ENCODE data around the gene IMMP2L.

The IMMP2L gene

DNA sequence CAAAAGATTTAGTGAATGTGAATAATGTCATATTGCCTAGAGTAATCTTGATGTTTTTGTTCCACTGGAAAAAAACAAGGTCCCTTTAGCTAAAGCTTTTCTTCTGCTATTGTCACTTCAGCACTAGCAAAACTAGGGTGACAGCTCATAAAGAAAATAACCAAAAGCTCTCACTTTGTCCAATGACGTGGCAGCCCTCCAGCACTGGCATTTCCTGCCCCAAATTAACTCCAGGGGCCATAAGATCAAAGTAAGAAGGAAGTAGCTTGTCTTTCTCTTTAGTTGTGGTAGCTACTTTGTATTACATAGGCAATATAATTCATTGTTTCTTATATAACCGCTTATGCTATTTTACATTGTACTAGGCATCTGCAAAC lies 424.1 kb downstream of the IMMP2L start:
- peak; percentile 88 for DNase-seq

DNA sequence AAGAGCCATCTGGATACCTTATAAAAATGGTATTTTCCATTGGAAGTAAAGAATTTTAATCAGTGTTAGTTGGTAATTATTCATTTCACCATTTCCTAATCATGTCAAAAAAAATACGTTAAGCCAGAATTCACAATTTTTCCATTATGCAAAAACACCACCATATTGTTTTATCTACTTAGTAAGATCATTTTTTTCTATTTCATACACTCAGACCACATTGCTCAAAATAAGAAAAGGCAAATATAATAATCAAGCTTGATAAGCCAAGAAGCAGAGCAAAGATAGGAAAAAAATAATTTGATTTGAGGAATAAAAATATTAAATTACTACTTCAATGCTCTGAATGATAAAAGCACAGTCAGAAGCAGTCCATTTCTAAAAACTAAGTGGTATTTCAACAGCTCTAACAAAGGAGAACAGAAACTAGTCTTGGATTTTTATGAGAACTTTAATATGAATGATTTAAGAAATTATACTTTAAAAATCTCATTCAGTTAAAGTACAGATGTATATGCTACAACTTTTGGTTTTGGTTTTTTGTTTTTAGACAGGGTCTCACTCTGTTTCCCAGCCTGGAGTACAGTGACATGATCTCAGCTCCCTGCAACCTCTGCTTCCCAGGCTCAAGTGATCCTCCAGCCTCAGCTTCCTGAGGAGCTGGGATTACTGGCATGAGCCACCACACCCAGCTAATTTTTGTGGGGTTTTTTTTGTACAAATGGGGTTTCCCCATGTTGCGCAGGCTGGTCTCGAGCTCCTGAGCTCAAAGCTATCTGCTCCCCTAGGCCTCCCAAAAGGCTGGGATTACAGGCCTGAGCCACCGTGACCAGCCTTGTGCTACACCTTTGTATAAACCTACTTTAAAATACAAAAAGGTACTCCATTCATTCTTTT lies 424.7 kb downstream of the IMMP2L start:
- peak; percentile 61 for DNase-seq

DNA sequence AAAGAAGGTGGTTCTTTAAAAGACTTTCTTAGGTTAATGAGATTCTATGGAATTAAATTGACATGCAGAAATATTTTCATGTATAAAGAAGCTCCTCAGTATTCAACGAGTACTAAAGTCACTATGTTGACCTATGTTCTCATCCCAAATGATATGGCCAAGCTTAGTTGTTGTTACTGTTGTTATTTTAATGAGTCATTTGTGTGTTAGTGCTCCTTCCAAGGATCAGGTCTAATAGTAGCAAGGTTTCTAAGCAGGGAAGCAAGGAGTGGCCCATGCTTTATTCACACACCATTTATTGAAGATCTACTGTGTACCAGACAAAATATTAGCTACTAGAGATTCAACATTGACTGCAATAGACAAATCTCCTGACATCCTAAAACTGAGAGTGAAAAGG lies 429.5 kb downstream of the IMMP2L start:
- DNase-seq, result no peak

DNA sequence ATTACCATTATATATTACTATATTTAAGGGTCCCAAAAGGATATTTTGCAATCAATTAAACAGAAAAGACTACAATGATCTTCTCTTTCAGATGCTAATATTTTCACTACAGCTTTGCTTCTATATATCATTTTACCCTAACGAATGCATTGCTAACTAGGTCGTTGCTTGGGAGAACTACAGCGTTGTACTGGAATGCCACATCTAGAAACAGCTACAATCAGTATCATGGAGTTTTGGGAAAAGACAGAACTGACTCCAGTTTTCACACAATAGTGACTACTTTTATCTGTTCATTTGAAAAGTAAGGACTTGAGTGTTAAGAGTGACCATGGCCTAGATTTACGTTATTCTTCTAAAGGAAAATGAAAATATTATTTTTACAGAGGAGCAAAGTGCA lies 432.9 kb downstream of the IMMP2L start:
- no peak for DNase-seq

DNA sequence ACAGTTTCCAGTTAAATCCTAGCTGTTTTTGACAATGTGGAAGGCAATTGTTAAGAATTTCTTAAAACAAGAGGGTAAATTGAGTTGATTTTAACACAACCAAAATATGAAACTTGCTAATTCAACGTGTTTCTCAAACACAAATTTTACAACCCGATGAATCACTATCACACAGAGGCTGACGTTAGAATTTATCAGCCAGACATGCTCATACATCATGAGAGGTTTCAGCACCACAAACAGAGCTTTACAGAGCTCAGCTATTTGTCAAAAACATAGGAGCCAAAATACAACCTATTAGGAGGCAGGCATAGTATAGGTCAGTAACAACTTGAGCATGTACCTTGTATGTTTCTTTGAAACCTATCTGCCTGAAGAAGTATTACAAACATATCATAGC lies 435.3 kb downstream of the IMMP2L start:
- no peak for DNase-seq

DNA sequence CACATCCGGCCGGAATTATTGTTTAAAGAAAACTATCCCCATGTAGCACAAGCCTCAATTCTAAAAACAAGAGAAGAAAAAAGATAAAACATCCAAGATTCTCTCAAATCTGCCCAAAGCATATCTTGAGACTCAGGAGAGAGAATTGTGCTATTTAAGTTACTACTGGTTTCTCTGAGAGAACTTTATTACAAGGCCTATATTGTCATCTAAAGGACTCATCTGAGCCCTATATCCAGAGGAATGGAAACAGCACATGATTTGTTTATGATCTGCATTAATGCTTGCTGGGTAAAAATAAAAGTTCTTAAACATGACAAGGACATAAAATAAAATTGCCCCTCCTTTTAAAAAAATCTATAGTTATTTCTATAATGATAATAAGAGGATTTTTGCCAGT lies 446.3 kb downstream of the IMMP2L start:
- no peak for DNase-seq

DNA sequence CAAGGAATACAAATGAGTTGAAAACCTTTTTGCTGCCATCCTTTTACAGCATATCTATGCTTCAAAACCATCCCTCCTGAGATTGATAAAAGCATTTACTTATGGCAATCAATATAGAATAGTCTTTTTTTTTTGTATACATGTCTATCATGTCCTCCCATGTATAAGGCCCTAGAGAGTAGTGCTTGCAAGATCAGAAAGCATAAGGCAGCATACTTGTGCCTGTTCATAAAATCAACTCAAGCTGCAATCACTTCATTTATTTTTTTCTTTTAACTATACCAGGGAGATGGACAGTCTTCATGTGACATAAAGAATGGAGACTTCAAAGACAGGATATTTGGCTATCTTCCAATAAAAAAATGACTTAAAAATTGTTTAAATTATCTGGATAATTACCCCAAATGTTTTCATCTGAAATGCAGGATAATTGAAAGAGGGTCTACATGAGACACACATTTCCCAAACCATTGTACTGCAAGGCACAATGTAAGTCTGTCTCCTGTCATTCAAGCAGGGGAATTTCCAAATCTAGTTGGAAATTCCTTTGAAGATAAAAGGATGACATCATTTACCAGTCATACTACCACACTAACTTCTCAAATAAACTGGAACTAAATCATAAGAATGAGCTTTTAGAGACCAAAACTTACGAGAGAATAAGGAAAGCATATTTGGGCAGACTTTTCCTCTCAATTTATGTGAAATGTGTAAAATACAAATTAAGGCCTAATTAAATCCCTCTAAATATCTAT lies 448.9 kb downstream of the IMMP2L start:
- DNase-seq, result no peak

DNA sequence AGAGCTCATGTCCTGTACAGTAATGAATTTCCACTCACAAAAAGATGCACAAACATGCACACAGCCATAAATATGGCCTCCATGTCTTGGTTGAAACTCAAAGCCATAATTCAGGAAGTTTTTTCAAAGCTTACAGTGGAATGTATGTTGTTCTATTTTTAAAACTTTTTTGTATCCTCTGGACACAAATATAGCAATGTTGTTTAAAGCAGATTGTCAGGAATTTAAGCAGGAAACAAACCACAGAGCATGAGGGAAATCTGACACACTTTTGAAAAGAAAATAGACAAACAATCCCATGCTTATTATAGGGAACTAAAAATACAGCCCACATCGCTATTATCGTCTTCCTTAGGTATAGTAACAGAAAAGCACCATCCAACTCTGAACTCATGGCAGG lies 449.9 kb downstream of the IMMP2L start:
- no peak for DNase-seq

DNA sequence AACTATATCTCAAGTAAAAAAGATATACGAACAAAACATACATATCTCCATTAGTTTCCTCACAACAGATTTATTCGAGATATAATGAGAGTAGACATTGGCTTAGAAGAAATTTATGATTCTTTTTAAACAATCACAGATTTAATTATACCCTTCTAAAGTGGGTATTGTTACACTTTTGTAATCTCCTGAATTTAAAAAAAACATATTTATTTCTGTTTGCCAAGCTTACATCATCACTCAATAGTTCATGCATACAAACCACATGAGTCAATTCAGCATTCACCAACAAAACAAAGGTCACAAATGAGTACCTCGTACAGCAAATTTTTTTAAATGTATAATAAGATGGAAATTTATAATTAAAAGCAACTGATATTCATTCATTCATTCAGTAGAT lies 453.8 kb downstream of the IMMP2L start:
- no peak for DNase-seq

DNA sequence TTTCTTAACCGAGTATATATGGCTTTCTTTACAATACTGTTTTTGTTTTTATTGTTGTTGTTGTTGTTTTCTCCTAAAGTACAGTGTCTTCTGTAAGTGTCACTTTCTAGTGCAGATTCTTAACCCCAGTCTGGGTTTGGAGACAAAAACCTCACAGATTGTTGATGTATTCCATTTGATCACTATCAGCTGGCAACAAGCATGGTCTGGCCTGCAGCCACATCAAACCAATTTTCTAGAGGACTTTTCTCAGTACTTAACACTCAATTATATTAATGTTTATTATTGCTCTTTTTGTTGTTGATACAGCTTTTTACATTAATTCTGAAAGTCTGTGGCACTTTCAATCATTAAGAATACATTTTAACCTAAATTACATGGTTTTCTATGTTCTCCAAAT lies 454.3 kb downstream of the IMMP2L start:
- DNase-seq, result no peak

DNA sequence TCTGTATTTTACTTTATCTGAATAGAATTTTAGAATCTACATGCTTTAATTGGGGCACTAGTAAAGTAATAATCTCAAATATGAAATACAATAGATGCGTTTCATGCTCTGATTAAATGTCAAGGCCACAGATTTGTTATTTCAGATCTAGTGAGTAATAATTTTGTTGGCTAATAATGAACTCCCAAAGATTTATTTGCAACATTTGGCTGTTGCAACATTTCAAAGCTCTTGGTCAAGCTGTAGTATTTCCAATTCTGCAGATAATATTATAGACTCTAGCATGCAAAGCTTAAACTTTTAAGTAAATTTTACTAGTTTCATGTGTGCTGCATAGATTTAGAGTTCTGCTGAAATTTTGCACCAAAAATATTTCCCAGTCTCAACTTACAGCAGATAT lies 454.7 kb downstream of the IMMP2L start:
- DNase-seq, result no peak

DNA sequence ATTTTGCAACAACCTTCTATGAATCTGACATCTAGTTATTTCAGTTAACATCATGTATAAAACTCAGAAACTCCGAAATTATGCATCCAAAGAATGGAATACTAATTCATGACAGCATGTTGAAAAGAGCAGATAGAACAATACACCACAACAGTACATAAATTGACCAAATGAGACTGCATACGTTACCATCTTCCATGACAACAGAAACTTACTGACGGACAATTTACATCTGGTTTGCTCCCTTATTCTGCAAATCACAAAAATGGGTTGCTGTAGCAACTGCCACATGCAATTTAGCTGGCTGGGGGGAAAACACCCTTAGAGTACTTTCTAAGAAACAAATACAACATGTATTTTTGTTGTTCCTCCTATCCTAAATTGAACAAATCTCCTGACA lies 457.0 kb downstream of the IMMP2L start:
- no peak for DNase-seq

DNA sequence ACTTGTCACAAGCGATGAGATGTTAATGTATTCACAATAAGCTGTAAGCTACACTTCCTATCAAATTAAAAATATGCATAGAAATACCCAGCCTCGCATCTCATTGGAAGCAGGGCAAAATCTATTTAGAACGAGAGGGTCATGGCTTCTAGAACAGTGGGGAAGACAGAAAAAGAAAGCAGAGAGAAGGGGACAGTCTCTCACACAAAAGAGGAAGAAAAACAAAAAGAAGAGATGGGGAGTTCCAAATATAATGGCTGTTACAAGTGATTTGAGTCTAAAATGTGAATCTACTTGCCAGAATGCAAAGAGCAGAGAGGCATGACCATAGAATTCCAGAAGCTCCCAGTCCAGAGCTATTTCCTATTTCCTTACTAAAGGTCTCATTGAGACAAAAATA lies 457.6 kb downstream of the IMMP2L start:
- no peak for DNase-seq

DNA sequence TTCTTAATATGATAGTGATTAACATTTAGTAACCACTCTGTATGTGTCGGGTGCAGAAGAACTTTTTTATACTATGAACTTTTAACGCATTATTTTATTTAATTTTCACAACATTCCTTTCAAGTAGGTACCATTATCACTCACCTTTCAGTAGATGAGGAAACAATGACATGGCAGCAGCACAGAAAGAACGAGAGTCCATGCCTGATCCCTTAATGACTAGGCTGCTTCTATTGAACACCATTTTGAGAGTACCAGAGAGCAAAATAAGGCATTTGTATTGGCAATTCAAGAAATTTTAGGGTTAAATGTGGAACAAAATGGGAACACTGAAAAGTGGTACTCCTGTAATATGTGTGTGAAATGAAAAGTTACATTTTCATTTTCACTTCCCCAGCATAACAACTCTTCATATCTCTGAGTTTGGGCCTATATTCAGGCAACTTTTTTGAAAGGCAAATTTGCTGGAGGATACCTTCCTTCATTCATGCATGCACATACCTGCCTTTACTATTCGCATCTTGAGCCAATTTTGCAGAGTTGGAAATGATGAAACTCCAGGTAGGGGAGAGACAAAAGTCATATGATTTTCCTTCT lies 458.5 kb downstream of the IMMP2L start:
- DNase-seq, result no peak

DNA sequence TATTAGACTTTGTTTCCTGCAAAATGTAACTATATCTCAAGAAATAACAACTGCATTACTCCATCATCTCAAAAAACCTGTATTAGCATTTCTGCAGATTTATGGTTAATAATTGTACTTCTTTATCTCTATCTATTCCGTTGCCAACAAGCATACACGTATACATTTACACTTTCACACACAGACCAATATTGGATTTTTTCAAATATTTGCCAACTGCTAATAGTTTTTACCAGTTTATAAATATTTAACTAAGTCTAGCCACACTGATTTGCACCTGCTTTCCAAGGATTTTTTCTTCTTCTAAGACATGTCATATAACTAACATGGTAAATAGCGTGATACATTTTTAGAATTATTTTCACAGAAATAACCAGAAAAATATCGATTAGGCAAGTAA lies 459.2 kb downstream of the IMMP2L start:
- DNase-seq, result no peak

DNA sequence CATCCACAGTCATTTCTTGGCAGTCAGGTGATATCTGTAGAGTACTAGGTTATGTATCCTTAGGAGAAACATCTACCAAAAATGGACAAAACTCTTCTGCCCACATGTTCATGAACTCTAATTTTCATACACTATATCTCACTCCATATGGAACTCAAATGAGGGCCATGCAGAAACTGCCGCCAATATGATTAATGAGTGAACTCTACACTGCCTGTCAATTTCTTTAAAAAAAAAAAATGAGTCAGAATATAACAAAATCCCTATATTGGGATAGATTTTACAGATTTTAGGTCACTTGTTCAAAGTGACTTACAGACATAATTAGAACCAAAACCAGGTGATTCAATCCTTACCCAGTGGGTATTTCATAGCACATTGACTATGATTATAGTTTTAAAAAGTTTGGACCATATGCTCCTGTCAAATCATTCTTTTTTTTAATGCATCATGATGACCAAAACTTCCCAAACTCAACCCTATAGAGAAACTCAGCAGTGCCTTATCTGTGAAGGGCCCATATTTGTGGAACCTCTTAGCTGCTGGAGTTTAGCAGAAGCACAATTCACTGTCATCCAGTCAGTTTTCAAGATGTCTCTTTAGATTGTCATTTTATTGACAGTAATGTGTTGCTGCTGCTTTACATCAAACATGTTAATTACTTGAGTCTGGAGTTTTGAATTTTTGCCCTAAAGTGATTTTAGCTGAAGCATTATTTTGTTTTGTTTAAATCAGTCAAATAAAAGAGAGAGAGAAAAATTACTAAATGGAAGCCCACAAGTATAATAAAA lies 460.2 kb downstream of the IMMP2L start:
- DNase-seq, result no peak

DNA sequence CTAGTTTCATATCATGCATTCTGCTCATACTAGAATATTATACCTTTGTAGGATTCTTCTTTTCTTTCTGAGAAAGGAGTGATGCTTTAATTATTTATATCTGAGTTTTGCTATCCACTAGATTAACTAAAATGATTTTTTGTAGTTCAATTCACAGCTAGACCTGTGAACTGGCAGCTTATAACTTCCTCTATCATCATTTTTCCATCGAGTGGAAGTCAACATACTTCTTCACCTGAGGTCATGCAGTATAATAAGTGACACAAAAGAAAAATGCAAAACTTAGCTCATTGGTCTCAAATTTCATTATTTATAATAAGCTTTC lies 463.4 kb downstream of the IMMP2L start:
- DNase-seq, result no peak

DNA sequence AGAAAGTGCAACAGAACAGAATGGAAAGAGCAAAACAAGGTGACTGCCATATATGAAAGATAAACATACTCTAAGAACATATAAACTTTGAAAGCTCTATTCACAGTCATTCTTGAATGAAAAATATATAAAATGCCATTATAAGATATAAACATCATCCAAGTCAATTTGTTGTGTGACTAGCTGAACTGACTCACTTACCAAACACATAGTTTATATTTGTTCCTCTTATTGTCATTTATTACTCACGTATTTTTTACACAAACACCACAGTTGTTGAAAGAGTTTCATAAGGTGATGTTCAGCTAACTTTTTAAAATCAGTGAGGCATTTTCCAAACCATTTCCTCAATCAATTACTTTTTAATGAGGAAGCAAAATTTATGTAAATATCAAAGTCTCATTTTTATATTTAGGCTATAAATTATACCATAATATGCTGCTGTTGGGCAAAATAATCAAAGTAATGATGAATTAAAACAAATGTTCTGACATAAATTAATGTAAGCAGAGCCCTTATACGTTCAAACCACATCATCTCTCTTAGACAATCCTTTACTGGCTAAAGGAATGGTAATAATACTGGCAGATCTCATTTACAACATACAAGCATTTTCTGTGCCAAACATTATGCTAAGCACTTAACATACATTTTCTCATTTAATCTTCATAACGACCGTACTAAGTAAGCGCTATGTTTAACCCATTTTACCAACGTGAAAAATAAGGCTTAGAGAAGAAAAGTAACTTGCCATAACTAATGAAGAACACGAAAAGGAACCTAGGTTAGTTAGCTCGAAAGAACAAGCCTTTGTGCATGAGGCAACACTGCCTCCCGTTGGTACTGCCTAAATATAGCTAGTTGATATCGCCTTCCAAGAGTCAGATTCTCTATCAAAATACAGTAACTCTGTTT lies 464.0 kb downstream of the IMMP2L start:
- peak; percentile 73 for DNase-seq

DNA sequence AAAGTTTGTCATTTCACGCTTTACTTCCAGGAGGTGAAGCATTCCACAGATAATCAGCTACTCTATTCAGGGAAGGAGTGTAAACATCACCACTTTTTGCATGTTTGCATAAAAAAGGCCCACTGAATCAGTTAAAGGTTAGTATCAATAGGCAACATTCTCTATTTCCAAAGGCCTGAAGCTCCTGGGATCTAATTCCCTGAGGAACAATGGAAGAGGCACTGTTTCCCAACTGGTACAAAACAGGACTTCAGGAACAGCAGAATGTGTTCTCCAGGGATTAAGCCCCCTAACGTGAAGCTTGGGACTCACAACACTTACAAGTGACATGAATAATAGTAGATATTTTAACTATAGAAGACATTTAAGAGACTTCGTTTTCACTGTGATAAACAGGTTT lies 465.3 kb downstream of the IMMP2L start:
- no peak for DNase-seq

DNA sequence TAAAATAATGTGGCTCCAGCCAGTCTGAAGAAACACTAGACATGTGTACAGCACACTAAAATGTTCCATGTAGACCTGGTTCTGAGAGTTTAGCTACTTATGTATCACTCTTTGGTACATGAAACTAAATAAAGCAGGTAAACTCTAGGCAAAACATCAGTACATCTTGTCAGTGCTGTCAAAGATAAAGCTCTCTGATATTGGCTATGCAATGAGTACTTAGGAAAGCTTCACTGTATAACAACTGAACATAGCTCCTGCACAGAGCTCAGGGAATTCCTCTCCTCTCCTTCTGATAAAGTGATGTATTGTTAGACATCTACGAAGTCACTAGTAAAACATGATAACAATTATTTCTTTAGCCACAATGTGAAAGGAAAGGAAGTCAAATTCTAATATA lies 467.9 kb downstream of the IMMP2L start:
- DNase-seq, result no peak

DNA sequence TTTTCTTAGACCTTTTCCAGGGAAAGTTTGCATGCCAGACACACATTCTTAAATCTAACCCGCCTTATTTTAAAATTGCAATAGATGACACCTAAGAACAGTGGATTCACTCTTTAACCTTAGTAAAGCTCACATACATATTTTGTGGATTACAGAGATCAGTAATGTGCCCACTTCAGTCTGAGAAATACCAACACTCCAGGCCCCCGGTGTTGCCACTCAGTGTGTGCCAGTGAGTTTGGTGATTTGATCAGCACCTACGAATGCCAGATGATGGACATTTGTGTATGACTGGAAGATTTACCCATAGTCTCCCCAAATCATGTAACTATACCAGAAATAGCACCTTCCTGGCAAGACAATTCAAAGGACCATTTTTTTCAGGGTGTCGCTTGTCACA lies 468.8 kb downstream of the IMMP2L start:
- no peak for DNase-seq

Measured in activated CD4-positive, alpha-beta T cell treated with anti-CD3 and anti-CD28 coated beads, Interleukin-2, Interleukin-6, amounts not matched to agents 100 ng/mL and 50 ng/mL, durations not matched to agents 16 hours and 8 hours (primary cell).